CD4-positive, alpha-beta T cell treated with Interferon gamma for 1 hour (primary cell): ENCODE measurements around the gene AFAP1.

Source experiments
- DNase-seq: peaks from one replicate; pipeline ENCODE4 v3.0.0-alpha.2; 2020

Gene AFAP1

DNA sequence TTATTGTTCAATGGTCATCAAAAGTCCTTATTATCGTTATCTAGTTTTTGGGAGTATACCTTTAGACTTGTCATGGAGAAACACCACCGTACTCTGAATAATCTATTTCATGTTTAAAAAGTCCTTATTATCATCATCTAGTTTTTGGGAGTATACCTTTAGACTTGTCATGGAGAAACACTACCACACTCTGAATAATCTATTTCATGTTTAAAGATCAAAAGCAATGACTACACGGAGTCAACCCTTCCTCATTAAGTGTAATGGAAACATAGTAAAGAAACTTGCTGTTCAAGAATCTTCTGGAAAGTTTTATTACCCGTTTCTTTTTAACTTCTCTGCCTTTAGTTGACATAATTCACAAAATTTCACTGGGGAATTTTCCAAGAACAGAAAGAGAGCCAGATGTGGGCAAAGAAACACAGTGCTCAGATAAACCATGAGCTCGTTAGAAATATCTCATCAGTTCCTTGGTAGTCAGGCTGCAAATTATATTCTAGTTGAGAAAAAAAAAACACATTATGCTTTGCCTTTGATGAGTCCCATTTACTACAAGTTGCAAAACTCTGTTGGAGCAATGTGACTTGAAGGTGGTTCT lies 158.8 kb downstream of the AFAP1 start:
- no peak for DNase-seq

GRCh38 chr4:7779432-7779768 lies 160.3 kb downstream of the AFAP1 start:
- no peak for DNase-seq

DNA sequence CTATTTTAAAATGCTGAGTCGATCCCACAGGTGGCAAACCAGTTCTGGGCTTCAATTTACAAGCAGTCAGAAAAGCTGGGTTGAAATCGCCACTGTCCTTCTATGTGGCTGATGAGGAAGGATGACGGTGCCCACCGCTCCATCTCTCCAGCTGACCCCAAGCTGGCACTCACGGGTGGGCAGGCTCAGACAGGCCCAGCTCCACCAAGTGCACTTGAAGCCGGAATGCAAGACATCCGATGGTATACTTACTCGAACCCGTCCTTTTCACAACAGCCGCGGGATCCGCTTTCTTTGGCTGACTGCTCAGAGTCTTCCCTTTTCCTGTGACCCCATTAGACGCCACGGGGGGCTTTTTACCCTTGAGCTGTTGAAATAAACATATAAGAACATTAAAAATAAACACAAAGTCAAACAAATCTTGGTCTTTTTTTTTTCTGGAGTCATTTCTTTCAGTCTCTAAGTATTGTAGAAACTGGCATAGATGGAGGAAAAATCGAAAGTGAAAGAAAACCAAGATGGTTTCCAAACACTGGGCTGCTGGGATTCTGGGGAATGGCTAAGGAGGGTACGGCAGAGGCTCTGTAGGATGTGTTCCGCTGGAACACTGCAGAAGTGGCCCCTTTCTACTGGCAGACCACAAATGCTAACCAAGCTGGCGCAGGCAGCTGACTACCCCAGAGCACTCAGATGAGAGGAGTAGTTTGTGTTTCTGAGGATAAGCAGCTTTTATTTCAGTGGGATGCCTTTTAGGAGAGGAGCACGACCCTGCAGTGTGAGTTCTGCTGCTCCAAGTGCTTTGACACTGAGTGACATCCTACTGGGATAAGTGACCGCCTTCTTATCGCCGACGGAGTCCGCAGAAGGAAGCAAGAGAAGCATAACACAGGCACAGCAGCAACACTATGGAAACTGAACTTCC lies 160.9 kb downstream of the AFAP1 start:
- DNase-seq: no peak

- DNase-seq: no peak
These were observed 161.7 kb downstream of the AFAP1 start for GRCh38 chr4:7777871-7778509.

- no peak for DNase-seq
These were observed 162.5 kb downstream of the AFAP1 start for GRCh38 chr4:7777017-7777710.

DNA sequence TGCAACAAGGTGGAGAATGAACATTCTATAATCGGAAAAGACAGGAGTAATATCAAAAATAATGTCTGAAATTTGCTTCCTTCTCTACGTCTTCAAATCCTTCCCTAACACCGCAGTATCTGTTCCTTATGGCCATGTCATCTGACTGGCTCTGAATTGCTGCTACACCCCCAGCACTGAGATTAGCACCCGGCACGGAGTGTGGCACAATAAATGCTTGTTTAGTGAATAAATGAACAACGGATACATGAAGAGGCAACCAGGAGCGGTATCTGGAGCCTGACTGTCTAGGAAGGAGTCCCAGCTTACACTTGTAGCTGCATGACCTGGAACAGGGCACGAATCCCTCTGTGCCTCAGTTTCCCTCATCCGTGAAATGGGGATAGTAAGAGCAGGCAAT lies 164.3 kb downstream of the AFAP1 start:
- no peak for DNase-seq

GRCh38 chr4:7774301-7775294 lies 165.1 kb downstream of the AFAP1 start:
- DNase-seq: no peak

DNA sequence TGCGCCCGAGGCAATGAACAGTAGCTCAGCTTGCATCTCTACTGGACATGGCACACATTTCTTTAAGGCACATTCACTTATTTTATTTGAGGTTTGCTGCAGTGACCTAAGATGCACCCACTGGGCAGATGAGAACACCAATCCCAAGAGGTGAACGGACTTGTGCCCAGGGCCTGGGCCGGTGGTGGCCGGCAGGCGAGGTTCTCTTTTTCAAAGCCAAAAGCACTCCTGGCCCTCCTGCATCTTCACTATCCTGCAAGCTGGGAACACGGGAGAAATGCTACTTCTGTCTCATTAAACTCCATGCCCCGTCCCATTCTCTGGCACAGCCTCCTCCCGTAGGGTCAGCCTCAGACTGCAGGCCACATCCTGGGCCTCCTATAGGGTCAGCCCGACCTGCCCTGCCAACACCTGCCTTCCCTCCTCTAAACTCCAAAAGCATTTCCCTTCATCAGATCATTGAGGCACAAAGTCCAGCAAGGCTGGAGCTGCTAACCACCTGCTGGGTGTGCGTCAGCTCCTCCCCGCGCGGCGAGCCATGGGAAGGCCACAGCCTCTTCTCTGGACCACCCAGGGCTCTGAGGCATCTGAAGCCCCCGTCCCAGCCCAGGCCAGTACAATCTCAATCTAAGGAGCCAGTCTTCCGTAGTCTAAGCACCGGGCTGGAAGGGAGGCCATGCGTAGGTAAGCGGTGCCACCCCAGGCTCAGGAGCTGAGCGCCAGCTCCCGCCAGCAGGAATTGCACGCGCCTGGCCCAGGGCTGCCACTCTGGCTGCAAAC lies 166.1 kb downstream of the AFAP1 start:
- no peak for DNase-seq

- no peak for DNase-seq
These were observed 166.8 kb downstream of the AFAP1 start for GRCh38 chr4:7772711-7773385.

- no peak for DNase-seq
These were observed 167.8 kb downstream of the AFAP1 start for GRCh38 chr4:7771541-7772507.

- no peak for DNase-seq
These were observed 168.6 kb downstream of the AFAP1 start for GRCh38 chr4:7771056-7771455.

DNA sequence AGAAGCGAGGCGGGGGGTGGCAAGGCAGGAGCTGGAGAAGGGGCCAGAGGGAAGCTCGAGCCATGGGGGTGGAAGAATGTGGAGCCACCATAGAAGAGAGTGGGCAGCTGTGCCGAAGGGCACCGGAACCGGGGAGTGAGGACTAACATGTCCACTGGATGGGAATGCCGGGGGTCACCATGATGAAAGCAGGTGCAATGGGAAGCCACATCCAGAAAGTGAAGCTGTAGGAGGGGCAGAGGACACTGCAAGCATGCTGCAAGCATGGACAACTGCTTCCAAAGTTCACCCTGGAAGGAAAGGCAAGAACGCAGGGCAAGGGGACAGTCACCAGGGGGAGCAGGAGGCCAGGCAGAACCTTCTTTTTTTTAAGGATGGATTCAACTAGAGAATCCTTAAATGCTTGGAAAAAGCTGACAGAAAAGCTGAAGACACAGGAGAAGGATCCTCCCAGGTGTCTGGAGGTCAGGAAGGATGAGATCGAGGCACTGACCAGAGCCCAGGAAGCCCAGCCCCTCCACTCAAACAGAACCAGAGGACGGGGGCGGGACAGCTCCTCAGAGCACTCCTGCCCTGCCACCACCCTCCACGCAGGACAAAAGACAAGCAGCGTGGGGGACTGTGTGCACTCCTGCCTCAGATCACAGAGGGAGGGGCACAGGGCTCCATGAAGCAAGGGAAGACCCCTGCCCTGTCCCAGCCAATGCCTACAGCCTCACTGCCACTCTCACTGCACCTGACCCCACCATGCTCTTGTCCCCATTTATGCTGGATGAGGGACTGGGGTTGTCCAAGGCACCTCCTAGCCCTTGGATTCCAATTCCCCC lies 169.2 kb downstream of the AFAP1 start:
- no peak for DNase-seq

DNA sequence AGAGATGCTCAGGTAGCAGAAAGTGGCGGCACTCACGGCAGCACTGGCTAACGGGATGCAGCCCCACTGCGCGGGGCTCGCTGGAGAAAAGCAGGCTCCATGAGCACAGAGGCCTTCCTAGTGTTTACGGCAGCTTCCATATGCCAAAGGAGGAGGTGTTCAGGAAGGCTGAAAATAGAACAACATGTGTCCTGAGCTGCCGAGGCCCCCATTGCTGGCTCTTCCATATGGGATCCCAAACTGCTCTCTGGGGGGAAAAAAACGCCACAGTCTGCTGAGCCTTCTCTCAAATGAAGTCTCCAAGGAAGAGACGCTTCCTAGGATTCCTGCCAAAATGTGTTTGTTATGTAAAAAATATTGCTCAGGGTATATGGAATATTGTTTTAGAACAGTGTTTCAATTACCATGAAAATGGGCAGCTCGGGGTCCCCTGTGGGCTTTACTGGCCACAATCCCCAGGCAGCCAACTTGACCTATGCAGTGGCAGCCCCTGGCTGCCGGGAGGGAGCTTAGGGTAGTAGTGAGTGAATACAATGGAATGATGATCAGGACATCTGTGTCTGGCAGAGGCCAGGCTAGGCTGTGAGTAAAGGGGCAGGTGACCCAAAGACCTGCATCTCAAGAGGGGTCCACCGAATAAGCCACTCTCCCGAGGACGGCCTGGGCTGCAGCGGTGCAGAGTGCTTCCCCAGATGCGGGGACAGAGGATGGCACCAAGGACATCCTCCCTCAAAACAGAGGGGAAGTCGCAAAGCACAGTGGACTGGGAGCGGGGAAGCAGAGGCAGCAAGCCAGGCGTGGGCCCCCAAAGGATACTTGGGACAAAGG lies 170.1 kb downstream of the AFAP1 start:
- DNase-seq: no peak

DNA sequence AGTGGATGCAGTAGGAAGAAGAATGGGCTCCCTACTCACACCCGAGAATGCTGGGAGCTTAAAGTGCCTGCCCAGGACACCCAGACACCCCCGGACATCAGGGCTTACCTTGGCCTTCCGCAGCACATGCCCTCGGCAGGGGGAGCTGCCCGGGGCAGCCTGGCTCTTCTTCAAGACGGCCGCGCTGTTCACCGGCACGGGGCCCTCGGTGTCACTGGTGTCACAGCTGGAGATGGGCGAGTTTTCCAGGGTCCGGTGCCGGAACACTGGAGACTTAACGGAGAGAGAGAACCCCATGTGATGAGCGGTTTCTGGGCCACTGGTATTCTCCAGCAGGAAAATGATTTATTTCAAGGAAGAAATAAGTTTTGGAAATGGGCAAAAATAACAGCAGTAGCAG lies 170.9 kb downstream of the AFAP1 start:
- no peak for DNase-seq

DNA sequence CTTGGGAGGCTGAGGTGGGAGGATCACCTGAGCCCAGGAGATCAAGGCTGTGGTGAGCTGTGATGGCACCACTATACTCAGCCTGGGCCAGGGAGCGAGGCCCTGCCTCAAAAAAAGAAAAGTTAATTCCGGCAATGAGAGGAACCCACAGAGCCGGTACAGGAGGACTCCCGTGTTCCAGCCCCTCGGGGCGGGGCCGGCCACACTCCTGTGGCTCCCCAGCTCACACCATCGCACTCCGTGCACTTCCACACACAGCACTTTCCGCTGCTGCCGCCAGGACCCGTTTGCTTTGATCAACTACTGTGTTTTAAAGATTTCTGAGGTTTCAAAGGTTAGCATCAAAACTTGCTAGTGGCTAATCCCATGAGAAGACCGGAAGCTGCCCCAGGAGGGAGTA lies 171.7 kb downstream of the AFAP1 start:
- DNase-seq: no peak

- DNase-seq: no peak
These were observed 172.1 kb downstream of the AFAP1 start for GRCh38 chr4:7767526-7767925.

DNA sequence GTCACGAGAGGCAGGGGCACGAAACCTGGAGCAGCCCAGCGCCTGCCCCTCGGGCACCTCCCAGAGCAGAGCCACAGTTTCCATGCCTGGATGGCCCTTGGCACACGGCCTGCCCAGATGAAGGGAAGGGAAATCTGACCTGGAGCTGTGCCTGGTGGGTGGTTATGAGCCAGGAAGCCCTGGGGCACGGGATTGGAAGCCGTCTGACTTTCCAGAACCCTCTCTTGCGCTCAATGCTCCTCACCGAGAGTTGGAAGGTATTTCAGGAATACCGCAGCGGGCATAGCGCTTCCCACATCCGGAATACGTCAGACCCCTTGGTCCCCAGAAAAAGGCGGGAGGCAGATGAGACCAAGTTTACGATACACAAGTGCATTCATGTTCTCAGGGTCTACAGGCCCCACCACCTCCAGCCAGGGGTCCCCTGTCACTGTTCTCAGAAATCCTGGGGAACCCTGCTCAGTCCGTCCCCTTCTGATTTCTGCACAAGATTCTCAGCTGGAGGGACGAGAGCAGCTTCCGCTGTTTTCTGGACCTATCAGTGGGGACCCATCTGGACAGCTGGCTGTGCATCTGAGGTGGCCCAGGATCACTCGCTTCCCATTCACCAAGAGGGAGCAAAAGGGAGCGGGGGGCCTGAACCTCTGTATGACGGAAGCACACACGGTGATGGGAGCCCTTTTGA lies 172.9 kb downstream of the AFAP1 start:
- DNase-seq: no peak
